Hematopoietic multipotent progenitor cell treated with erythropoietin and hydrocortisone succinate and interleukin-3 and kit ligand, for 17 days (in vitro differentiated cells): ENCODE measurements around the gene TMEM61.

Experiments used
- DNase-seq: peaks from one replicate; pipeline ENCODE4 v3.0.0-alpha.2; 2015; ENCODE audit warnings: low spot score

The TMEM61 gene

GRCh38 chr1:55039342-55040082 is 59.1 kb downstream of the TMEM61 start, which contains the start of gene PCSK9:
Gene PCSK9, plus strand, starts transcription at chr1:55039548. Its CDS starts 290 bp downstream, at chr1:55039838.
- no peak for DNase-seq

GRCh38 chr1:55040083-55040932 is 59.9 kb downstream of the TMEM61 start:
- no peak for DNase-seq

- DNase-seq: no peak
Measured at GRCh38 chr1:55040933-55041494, 60.6 kb downstream of the TMEM61 start.

- DNase-seq: no peak
Measured at GRCh38 chr1:55041613-55042012, 61.2 kb downstream of the TMEM61 start.
